PFSK-1 (cell line): ENCODE data around the gene CD276.

Experiments used
- POLR2AphosphoS5 ChIP-seq: IDR thresholded peaks from 2 replicates; pipeline ENCODE4 v1.6.1; 2012; ENCODE audit warnings: low read depth, mild to moderate bottlenecking, control low read depth, low read length, moderate library complexity
- SIN3A ChIP-seq: IDR thresholded peaks from 2 replicates; pipeline ENCODE4 v1.6.1; 2012; ENCODE audit warnings: mild to moderate bottlenecking, low read length, moderate library complexity, borderline replicate concordance; ENCODE audit not compliant: insufficient read depth
- TAF1 ChIP-seq: IDR thresholded peaks from 2 replicates; pipeline ENCODE4 v1.6.1; 2012; ENCODE audit warnings: low read length, control low read depth, borderline replicate concordance; ENCODE audit not compliant: insufficient read depth
- TF ChIP-seq, protein P1 (sequence below), 2 experiments: IDR thresholded peaks; 2 replicates each; pipeline versions ENCODE4 v1.6.1 to v1.8.0; 2011 to 2012; ENCODE audit warnings: low read depth in 2 of 2, low read length in 2 of 2, control low read depth in 1 of 2, inconsistent platforms in 1 of 2, mild to moderate bottlenecking in 1 of 2, moderate library complexity in 1 of 2; ENCODE audit not compliant: insufficient read depth in 1 of 2

DNA sequence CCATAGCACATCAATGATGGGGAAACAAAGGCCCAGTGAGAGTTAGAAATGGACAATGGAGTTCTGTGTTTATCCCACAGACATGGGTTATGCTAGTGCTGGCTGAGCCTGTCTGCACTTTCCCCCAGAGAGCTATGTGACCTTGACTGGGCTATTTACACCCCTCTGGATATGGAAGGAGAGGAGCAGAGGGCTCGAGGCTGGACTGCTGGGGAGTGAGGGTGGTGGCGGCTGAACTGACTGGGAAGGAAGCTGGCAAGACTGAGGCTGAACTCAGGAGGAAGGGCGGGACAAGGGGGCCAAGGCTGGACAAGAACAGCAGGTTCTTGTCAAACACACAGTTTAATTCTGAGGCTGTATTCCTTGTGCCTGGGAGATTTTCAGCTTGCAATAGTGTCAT is 79.7 kb downstream of the CD276 start:
- TF ChIP-seq, protein P1, sequence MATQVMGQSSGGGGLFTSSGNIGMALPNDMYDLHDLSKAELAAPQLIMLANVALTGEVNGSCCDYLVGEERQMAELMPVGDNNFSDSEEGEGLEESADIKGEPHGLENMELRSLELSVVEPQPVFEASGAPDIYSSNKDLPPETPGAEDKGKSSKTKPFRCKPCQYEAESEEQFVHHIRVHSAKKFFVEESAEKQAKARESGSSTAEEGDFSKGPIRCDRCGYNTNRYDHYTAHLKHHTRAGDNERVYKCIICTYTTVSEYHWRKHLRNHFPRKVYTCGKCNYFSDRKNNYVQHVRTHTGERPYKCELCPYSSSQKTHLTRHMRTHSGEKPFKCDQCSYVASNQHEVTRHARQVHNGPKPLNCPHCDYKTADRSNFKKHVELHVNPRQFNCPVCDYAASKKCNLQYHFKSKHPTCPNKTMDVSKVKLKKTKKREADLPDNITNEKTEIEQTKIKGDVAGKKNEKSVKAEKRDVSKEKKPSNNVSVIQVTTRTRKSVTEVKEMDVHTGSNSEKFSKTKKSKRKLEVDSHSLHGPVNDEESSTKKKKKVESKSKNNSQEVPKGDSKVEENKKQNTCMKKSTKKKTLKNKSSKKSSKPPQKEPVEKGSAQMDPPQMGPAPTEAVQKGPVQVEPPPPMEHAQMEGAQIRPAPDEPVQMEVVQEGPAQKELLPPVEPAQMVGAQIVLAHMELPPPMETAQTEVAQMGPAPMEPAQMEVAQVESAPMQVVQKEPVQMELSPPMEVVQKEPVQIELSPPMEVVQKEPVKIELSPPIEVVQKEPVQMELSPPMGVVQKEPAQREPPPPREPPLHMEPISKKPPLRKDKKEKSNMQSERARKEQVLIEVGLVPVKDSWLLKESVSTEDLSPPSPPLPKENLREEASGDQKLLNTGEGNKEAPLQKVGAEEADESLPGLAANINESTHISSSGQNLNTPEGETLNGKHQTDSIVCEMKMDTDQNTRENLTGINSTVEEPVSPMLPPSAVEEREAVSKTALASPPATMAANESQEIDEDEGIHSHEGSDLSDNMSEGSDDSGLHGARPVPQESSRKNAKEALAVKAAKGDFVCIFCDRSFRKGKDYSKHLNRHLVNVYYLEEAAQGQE (IDR thresholded peaks at IDR 0.05; ENCODE audit: insufficient read depth in 1 of 2, low read depth in 2 of 2, low read length in 2 of 2), result no peak
- TF ChIP-seq POLR2AphosphoS5 (no peak), TAF1 (no peak), SIN3A (no peak)
